ENCODE results near the gene PRSS8.

The PRSS8 gene

GRCh38 chr16:31087481-31087880 lies 48.0 kb downstream of the PRSS8 start:
- H3K4me3 ChIP-seq (ENCODE audit: low read depth, low read length) = no peak overlapping the region
- no peak for DNase-seq (ENCODE audit: low read depth)
- TF ChIP-seq CTCF (IDR thresholded peaks at IDR 0.05; ENCODE audit: insufficient read depth, low read depth, low read length, missing control alignments) = no peak

GRCh38 chr16:31086629-31086906 lies 49.0 kb downstream of the PRSS8 start:
- no peak for DNase-seq (ENCODE audit: low read depth)
- H3K4me3 ChIP-seq (ENCODE audit: low read depth, low read length) = no peak overlapping the region
- TF ChIP-seq CTCF (IDR thresholded peaks at IDR 0.05; ENCODE audit: insufficient read depth, low read depth, low read length, missing control alignments) = no peak

GRCh38 chr16:31085873-31086628 lies 49.5 kb downstream of the PRSS8 start:
- DNase-seq (ENCODE audit: low read depth) = no peak
- no peak for TF ChIP-seq CTCF (IDR thresholded peaks at IDR 0.05; ENCODE audit: insufficient read depth, low read depth, low read length, missing control alignments)
- H3K4me3 ChIP-seq (ENCODE audit: low read depth, low read length) = no peak overlapping the region

DNA sequence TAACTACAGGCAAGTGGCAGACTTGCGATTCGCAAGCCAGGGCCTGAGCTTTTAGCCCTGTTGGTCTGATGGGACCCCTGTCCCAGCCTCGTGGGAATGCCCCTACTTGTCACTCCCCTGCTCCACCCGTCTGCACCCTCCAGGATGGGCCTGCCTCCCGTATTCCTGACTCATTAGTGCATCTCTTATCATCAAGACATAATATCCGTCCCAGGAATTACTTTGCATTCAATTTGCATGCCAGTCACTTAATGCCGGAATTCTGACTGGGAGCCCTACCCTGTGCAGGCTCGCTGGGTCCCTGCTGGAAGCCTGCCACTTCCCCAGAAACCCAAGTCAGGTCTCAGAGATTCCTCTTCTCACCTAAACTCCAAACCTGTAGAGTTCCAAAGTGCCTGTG lies 50.1 kb downstream of the PRSS8 start:
- no peak overlapping the region for H3K4me3 ChIP-seq (ENCODE audit: low read depth, low read length)
- DNase-seq (ENCODE audit: low read depth) = no peak
- no peak for TF ChIP-seq CTCF (IDR thresholded peaks at IDR 0.05; ENCODE audit: insufficient read depth, low read depth, low read length, missing control alignments)

GRCh38 chr16:31084584-31085302 lies 50.8 kb downstream of the PRSS8 start:
- no peak for DNase-seq (ENCODE audit: low read depth)
- TF ChIP-seq CTCF (IDR thresholded peaks at IDR 0.05; ENCODE audit: insufficient read depth, low read depth, low read length, missing control alignments) = no peak
- H3K4me3 ChIP-seq (ENCODE audit: low read depth, low read length) = no peak overlapping the region

- H3K4me3 ChIP-seq (ENCODE audit: low read depth, low read length) = no peak overlapping the region
- no peak for TF ChIP-seq CTCF (IDR thresholded peaks at IDR 0.05; ENCODE audit: insufficient read depth, low read depth, low read length, missing control alignments)
- no peak for DNase-seq (ENCODE audit: low read depth)
Measured at GRCh38 chr16:31083981-31084380, 51.5 kb downstream of the PRSS8 start.

All from GM12865 (cell line).